GM18517 (cell line): ENCODE data around the gene ALDH3B1.

Experiments used
- ATAC-seq: cut with Tn5 transposase; IDR thresholded peaks from one replicate; pipeline ENCODE4 v1.9.1; 2021; ENCODE audit warnings: mild to moderate bottlenecking, moderate library complexity; ENCODE audit not compliant: unreplicated experiment

ALDH3B1 gene

DNA sequence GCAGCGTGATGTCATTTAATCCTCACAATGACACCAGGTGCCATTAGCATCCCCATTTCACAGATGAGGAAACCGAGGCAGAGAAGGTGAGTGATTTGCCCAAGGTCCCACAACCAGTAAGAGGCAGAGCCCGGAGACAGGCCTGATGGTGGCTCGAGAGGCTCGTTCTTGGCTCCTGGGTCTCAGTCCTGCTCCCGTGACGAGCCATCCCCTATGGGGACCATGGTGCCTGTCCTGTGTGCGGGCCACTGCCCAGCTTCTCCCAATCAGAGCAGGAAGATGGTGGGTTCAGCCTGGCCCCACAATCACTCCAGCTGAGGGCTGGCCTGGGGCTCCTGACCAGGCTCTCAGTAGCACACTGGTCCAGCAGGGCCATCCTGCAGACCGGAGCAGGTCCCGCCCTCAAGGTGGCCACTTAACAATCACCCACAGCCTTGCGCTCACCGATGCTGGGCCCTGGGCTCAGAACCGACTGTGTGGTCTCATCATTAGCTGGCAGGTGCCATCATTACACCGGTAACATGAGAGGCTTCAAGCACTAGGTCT, 3.6 kb downstream of the ALDH3B1 start:
- no peak for ATAC-seq

DNA sequence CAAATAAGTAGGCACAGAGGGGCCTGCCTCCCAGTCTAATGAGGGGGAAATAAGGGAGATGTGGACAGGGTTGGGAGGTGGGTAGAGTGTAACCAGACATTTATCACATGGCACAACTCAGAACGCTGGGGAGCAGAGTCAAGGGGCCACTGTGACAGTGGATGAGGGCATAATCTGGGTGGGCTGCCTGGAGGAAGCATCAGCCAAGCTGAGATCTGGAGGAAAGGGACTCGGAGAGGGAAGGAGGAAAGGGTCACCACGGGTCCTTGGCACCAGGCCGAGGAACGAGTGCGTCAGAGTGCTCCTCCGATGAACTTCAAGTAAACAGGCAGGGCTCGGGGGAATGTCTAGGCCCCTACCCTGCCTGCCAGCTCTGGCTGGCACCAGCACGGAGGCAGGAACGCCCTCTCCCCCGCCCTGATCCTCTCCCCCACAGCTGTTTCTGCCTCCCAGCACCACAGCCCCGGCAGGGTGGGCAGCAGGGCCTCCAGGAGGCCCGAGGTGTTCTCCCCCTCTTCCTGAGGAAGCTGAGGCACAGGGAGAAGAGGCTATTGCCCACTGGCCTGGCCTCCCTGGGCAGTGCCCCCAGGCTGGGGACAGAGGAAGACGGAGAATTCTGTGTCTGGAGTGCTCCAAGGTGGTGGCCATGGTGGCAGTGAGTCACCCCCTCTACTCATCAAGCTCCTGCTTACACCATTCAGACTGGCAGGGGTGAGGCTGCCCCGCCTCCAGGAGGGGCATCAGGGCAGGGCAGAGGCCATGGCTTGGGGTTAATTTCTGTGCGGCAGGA, 4.2 kb downstream of the ALDH3B1 start:
- no peak for ATAC-seq

DNA sequence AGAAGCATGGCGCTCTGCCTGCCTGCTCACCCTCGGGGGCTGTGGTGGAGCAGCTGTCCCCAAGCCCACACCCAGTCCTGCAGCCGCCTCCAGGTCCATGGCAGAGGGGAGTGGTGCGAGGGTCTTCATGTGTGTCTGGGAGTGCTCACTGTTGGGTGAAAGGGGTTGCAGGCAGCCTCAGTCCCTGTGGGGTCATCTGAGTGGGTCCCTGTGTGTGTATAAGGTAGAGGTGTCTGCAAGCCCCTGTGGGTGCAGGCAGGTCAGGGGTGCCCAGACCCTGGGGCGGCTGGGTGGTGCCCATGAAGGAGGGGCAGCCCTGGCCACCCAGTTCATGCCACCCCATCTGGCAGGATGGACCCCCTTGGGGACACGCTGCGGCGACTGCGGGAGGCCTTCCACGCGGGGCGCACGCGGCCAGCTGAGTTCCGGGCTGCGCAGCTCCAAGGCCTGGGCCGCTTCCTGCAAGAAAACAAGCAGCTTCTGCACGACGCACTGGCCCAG, 4.9 kb downstream of the ALDH3B1 start:
- no peak for ATAC-seq

DNA sequence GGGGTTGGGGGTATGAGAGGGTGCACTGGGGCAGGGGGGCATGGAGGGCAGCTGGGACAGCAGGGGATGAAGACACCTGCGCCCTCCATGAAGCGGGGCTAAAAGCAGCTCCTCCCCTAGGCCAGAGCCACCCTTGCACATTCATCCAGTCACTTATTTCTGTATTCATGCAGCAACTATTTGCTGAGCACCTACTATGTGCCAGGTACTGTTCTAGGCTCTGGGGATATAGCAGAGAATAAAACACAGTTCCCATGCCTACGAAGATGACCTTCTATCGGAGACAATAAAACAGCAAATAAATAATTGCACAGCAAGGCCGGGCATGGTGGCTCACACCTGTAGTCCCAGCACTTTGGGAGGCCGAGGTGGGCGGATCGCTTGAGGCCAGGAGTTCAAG, 5.3 kb downstream of the ALDH3B1 start:
- ATAC-seq: no peak

DNA sequence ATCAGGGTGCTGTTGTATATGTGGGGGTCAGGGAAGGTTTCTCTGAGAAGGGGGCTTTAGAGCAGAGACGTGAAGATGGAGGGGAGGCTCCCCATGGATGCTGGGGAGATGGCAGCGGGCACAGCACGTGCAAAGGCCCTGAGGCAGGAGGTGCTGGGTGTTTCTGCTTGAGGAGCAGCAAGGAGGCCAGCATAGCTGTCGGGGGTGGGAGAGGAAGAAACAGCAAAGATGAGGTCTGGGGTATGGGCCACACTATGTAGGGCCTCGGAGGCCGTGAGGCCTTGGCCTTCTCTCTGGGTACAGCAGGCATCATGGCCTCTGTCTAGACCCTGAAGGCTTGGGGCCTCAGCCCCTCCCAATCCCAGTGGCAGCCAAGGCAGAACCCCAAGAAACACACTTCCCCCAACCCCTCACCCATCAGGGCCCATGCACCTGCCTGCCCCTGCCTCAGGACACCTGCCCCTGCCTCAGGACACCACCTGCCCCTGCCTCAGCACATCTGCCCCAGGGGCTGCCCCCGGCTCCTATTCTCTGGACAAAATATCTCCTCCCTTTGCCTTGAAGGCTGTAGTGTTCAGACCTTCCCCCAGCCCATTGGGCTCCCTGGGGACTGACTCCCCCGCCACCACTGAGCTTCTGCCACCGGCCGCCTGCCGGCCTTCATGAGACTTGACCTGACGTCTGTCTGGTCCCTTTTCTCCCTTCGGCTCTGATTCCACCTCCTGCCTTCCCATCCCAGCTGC, 6.2 kb downstream of the ALDH3B1 start:
- no peak for ATAC-seq

DNA sequence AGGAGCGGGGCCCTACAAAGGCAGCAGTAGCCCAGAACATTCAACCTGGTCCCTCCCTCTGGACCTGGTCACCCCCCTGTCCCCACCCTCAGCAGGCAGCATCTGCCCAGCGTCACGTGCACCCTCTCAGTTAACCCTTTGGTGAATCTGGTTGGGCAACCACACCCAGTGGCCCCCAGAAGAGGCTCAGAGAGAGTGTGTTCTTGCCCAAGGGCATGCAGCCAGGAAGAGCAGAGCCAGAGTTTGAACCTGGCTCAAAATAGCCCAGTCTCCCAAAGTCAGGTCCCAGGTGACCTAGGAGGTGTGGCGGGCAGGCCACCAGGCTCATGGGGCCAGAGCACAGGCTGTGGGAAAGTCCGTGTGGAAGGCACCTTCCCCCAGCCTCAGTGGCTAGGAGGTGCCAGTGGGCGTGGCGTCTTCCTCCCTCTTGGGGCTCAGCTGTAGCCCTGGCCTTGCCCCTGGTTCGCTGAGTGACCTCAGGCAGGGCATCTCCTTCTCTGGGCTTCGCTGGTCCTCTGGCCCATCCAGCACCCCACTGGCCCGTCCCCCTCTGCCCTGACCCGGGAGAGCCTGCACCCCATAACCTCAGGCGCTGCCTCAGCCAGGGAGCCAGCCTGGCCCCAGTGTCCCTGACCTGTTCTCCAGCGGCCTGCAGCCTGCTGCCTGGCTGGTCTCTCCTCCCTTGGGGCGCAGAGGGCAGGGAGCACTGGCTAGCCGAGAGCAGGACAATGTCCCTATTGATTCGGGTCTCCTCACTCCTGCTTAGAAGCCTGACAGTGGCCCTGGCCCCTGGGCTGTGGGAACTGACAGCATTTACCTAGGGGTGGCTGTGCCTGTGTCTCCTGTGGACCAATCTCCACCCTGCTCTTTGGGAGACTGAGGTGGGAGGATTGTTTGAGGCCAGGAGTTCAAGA, 7.0 kb downstream of the ALDH3B1 start:
- ATAC-seq: no peak

DNA sequence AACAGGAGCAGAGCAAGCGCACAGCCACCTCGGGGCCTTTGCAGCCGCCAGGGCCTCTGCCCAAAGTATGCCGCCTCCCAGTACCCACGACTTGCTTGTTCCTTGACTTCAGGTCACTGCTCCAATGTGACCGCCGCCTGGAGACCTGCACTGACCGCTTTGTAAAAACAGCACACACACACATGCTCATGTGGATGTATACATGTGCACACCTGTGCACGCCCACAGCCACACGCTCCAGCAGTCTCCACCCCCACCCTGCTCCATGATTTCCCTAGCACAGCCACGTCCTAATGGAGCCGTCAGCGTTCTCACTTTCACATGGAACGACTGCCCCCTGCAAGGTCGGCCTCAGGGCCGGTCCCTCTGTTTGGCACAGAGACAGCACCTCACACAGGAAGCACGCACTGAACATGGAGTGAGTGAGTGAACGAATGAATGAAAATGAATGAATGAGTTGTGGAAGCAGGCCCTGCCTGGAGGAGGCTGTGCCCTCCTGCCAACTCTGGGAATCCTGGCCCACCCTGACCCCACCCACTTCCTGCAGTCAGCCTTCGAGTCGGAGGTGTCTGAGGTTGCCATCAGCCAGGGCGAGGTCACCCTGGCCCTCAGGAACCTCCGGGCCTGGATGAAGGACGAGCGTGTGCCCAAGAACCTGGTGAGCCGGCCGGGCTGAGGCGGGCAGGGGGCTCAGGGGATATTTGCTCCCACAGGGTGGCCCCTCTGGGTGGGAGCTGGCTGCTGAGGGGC, 8.0 kb downstream of the ALDH3B1 start:
- ATAC-seq: no peak

DNA sequence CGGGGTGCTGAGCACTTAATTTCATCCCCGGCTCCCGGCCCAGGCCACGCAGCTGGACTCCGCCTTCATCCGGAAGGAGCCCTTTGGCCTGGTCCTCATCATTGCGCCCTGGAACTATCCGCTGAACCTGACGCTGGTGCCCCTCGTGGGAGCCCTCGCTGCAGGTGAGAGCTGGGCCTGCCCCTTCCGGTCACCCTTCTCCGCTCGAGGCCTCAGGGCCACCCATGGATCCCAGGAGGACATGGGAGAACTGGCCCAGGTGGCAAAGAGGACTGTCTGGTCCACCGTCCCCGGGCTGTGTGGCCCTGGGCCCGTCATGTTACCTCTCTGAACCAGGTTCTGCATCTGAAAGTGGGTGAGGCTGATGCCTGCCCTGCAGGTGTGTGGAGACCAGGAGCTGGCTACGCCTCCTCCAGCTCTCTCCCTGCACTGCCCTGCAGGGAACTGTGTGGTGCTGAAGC, 8.6 kb downstream of the ALDH3B1 start:
- ATAC-seq: no peak

DNA sequence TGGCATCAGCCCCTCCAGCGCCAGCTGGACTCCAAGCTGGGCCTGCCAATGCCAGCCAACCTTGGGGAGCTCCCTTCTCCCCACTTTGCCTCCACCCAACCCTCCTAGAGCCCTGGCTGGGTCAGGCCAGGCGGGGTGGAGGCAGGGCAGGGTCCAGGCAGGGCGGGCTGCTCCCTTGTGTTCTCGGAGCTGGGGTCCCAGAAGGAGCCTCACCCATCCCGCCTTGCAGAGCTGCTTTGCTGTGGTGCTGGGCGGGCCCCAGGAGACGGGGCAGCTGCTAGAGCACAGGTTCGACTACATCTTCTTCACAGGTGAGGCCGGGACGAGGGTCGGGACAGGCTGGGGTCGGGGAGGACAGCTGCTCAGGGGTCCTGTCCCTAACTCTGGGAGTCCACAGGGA, 9.4 kb downstream of the ALDH3B1 start:
- no peak for ATAC-seq

DNA sequence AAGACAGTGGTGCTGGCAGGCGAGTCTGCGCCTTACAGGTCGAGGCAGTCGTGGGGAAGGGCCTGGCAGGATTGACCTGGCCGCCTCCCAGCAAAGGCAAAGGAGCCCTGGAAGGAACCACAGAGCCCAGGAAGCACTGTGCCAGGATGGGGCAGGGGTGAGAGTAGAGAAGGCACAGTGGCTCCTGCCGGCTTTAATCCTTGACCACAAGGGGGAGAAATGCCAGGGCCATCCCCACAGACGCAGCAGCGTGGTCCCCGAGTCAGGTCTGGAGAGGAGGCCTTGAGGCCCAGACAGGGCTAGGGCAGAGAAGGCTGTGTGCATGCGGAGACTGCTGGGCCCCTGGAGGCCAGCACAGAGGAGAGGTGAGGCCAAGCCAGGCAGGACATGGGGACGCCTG, 10.4 kb downstream of the ALDH3B1 start:
- no peak for ATAC-seq

DNA sequence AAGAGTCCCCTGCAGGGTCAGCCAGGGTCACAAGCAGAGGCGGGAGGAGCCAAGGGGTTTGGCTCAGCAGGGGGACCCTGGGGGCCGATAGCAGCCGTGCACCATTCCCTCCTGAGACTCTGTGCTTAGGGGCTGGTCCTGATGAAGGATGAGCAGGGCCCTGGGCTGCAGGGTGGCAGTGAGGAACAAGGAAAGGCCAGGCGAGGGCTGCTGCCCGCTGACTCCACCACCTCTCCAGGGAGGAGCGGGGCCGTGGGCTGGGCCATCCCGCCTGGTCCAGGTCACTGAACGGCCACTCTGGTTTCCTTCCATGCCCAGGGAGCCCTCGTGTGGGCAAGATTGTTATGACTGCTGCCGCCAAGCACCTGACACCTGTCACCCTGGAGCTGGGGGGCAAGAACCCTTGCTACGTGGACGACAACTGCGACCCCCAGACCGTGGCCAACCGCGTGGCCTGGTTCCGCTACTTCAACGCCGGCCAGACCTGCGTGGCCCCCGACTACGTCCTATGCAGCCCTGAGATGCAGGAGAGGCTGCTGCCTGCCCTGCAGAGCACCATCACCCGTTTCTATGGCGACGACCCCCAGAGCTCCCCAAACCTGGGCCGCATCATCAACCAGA, 11.2 kb downstream of the ALDH3B1 start:
- ATAC-seq: no peak

DNA sequence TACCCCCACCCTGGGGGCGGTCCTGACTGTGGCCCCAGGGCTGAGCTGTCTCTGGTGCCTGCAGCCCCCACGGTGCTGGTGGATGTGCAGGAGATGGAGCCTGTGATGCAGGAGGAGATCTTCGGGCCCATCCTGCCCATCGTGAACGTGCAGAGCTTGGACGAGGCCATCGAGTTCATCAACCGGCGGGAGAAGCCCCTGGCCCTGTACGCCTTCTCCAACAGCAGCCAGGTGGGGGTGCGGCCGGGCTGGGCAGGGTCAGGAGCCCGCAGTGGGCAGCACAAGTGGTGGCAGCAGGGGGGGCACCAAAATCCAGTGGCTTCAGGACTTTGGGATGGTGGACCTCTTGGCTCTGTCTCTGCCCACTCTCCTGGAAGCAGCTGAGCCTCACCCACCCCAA, 12.4 kb downstream of the ALDH3B1 start:
- ATAC-seq: no peak

DNA sequence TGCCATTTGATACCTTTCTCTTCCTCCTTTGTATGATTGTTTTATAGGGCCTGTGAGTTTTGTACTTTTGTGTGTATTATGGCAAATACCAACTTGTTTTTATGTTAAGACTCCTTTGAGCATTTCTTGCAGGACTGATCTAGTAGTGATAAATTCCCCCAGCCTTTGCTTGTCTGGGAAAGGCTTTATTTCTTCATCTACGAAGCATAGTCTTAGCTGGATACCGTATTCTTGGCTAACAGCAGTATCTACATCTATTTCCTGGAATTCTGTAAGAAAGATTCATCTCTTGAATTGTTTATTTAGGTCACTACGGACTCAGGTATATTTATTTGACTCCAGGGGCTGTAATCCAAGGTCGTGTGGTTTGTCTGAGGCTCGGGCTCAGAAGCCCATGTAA, 14.4 kb downstream of the ALDH3B1 start:
- ATAC-seq: no peak

DNA sequence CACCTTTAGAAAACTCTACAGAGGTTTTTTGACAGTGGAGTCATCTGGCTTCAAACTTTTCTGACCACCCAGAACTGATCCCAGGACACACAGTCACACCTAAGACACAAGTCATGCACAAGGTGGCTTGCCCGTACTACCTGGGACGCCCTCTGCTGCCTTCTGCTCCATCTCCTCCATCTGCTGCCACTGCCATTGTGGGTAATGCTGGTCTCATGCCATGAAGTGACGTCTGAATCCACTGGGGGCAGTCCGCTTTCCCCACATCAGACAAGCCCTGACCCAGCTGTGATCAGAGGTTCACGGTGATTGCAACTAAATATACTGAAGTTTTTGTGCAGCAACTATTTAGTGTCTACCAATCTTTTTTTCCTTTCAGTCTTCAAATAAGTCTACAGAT, 14.9 kb downstream of the ALDH3B1 start:
- ATAC-seq: no peak

DNA sequence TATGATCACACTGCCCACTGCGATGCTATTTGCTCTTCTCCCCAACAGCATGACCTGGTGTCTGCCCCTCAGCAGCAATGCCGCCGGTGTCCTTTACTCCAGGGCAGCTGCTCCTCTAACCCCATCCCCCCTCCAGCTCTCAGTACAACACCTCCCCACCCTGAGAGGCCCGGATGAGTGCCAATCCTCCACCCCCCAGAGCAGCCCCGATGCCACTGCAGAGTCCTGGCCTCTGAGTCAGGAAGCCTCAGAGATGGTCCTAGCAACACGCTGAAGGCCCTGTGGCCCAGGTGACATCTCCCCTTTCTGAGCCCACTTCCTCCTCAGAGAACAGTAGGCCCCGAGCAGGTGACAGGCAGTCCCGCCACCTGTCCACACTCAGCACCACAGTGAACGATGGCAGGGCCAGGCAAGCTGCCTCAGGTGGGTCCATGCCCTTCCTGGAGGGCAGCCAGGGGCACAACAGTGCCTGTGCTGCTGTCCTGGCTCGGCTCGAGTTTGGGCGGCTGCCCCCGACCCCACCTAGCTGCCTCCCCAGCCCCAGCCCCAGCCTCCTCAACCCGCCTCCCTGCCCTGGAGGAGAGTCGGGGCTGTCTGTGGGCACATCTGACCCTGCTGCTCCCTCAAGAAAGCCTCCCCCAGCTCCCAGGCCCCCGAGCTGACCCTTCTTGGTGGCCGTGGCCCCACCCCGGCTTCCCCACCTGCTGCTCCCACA, 16.4 kb downstream of the ALDH3B1 start:
- ATAC-seq: no peak

DNA sequence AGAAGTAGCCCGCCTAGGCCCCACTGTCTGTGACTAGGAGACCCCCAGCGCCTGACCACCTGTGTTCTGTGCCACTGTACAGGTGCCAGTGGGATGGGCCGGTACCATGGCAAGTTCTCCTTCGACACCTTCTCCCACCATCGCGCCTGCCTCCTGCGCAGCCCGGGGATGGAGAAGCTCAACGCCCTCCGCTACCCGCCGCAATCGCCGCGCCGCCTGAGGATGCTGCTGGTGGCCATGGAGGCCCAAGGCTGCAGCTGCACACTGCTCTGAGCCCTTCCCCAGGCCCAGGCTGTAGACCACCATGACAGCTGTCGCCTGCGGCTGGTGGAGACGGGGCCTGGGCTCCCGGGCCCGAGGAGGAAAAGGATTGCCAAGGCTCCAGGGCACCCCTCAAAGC, 17.5 kb downstream of the ALDH3B1 start:
- ATAC-seq: no peak

DNA sequence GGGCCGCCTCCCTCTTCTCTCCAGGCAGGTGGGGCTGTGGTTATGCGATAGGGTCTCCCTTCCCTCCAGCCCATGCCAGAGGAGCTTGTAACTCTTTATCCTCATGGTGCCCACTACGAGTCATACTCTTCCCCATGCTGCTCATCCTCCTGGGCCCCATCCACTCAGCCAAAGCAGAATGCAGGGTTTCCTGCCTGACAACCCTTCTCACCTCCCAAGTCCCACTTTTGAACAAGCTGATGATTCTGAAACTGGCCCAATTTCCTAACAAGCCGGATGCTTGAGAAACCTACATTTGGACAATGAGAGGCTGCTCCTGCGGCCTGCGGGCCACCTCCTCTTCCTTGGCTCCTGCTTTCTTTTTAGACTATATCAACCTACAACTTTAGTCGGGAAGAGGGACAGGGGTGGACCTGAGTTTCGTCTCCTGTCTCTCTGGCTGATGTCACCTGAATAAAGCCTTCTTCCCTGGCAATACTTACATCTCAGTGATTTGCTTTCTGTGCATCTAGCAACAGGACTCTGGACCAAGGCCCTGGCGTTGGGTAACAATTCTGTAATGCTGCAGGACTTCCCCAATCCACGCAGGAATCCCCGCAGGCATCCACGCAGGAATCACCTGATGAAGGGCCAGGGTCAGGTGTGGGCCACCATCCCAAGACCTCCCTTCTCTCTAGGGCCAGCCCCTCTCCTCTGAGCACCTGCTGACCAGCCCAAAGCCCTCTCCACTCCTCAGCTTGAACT, 18.8 kb downstream of the ALDH3B1 start:
- no peak for ATAC-seq
